ENCODE results near the gene GDI1. TPM values are rescaled to one million over a fixed set of nuclear protein-coding genes. Genes with fewer than 3 reads are reported as not detected.

GDI1 gene
- polyA plus RNA-seq, 1 of the 3 experiments (the other 2 are of a cell fraction): 408 TPM

- no CpG with 5 or more reads among the region's 94 CpGs for WGBS (ENCODE audit: low lambda C conversion rate)
- Histone ChIP-seq H3K9ac (peak within 1 kb of the TSS; percentile 63), H3K4me3 (ENCODE audit: low read depth in 2 of 2, low read length in 1 of 2) (peak within 1 kb of the TSS; percentile 59 to 66), H3K4me1 (ENCODE audit: control insufficient read depth in 1 of 2, insufficient read depth in 2 of 2, low read depth in 1 of 2, low read length in 1 of 2) (peaks cover 0 to 14% of the 10 kb centered on the region in 2 experiments; a peak in 1 of 4 replicates), H3K9me2 (no peaks in the 10 kb centered on the region), H4K20me1 (ENCODE audit: insufficient read depth) (peaks cover 21% of the 10 kb centered on the region; the same call in 1 of the 2 replicates), H2AFZ (ENCODE audit: low read depth) (no peak within 1 kb of the TSS), H3K9me3 (no peaks in the 10 kb centered on the region), H3K4me2 (peak within 1 kb of the TSS; percentile 84), H3K27ac (ENCODE audit: low read depth in 2 of 2, low read length in 1 of 2) (peak within 1 kb of the TSS; percentile 60), H3K79me2 (ENCODE audit: insufficient read depth) (peaks cover 38% of the 10 kb centered on the region), H3K27me3 (ENCODE audit: insufficient read depth) (peaks cover 16% of the 10 kb centered on the region), H3F3A (replicated peaks; ENCODE audit: insufficient read depth) (peaks cover 4% of the 10 kb centered on the region), H3K36me3 (replicated peaks in 1 of 2; ENCODE audit: control insufficient read depth in 1 of 2, insufficient read depth in 2 of 2, low read length in 1 of 2) (peaks cover 0 to 17% of the 10 kb centered on the region in 2 experiments)
- ChIA-PET CTCF (no interaction called here), POLR2A (interaction anchor here (0.9 to 1.5 kb wide), 6 partner anchors 13 to 83 kb away, joined by 3 to 6 read pairs (median 4); partner anchors contain the start of genes ATP6AP1 and RPL10)
- TF ChIP-seq, protein P1, sequence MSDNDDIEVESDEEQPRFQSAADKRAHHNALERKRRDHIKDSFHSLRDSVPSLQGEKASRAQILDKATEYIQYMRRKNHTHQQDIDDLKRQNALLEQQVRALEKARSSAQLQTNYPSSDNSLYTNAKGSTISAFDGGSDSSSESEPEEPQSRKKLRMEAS (IDR thresholded peaks at IDR 0.05; ENCODE audit: low read depth): no peak
- TF ChIP-seq MXI1 (IDR thresholded peaks at IDR 0.05; ENCODE audit: low read depth, low read length) (0 out of 2 replicates have a peak, but pooled peaks have one; percentile 16), NRF1 (IDR thresholded peaks at IDR 0.05; ENCODE audit: low read depth, low read length) (peak; percentile 41; the same call in 1 of the 2 replicates), USF1 (IDR thresholded peaks at IDR 0.05; ENCODE audit: borderline replicate concordance, low read depth) (peak; percentile 71; the same call in 1 of the 2 replicates), RCOR1 (IDR thresholded peaks at IDR 0.05; ENCODE audit: low read length) (no peak), YY1 (IDR thresholded peaks at IDR 0.05; ENCODE audit: low read depth) (no peak), FOXM1 (IDR thresholded peaks at IDR 0.05; ENCODE audit: low read depth) (no peak), GABPA (IDR thresholded peaks at IDR 0.05; ENCODE audit: low read depth) (no peak), TAF1 (IDR thresholded peaks at IDR 0.05; ENCODE audit: borderline replicate concordance, low read depth, low read length) (no peak), POLR2AphosphoS5 (IDR thresholded peaks at IDR 0.05; ENCODE audit: low read depth, low read length) (no peak)
- TF ChIP-seq, protein P2, sequence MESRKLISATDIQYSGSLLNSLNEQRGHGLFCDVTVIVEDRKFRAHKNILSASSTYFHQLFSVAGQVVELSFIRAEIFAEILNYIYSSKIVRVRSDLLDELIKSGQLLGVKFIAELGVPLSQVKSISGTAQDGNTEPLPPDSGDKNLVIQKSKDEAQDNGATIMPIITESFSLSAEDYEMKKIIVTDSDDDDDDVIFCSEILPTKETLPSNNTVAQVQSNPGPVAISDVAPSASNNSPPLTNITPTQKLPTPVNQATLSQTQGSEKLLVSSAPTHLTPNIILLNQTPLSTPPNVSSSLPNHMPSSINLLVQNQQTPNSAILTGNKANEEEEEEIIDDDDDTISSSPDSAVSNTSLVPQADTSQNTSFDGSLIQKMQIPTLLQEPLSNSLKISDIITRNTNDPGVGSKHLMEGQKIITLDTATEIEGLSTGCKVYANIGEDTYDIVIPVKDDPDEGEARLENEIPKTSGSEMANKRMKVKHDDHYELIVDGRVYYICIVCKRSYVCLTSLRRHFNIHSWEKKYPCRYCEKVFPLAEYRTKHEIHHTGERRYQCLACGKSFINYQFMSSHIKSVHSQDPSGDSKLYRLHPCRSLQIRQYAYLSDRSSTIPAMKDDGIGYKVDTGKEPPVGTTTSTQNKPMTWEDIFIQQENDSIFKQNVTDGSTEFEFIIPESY (IDR thresholded peaks at IDR 0.05; ENCODE audit: borderline replicate concordance, low read depth): no peak
- TF ChIP-seq, protein P3, sequence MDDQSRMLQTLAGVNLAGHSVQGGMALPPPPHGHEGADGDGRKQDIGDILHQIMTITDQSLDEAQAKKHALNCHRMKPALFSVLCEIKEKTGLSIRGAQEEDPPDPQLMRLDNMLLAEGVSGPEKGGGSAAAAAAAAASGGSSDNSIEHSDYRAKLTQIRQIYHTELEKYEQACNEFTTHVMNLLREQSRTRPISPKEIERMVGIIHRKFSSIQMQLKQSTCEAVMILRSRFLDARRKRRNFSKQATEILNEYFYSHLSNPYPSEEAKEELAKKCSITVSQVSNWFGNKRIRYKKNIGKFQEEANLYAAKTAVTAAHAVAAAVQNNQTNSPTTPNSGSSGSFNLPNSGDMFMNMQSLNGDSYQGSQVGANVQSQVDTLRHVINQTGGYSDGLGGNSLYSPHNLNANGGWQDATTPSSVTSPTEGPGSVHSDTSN (IDR thresholded peaks at IDR 0.05): peak; percentile 15; the same call in 1 of the 2 replicates
- peak; percentile 92 for DNase-seq
Observed at GRCh38 chrX:154443992-154444754, 7.2 kb downstream of the GDI1 start, which contains the start of gene FAM50A. Gene FAM50A (plus strand): TSS chrX:154444141. CDS start chrX:154444236, 95 bp downstream.
